ENCODE data around the gene TNPO1. TPM values are rescaled to one million over a fixed set of nuclear protein-coding genes. Genes with fewer than 3 reads are reported as not detected.
A peak's percentile ranks its signal among the peaks of the same experiment; 100 is the strongest.

The TNPO1 gene
- total and polyA plus RNA-seq, 12 donors: 5.3 to 78.0 (median 67.5) TPM

DNA sequence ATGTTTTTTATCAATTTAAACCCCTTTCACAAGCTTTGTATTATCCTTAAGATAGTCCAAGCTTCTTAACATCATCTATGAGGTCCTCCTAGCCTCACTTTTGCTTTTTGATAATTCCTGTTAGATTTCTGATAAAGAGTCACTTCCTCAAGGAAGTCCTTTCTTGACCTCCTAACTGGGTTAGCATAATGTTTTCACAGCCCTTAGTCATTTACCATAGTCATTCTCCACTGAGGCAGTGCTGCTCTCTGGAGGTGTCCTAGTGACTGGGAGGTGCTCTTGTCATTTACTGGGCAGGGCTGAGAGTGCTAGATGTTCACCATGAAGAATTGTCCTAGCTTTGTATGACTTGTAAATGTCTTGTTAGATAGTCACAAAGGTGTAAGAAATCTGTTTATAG, 26.4 kb downstream of the TNPO1 start:
- ATAC-seq: peak in 4 of 8 donors; percentile 41 to 71 (median 56)
- TF ChIP-seq, protein P1, sequence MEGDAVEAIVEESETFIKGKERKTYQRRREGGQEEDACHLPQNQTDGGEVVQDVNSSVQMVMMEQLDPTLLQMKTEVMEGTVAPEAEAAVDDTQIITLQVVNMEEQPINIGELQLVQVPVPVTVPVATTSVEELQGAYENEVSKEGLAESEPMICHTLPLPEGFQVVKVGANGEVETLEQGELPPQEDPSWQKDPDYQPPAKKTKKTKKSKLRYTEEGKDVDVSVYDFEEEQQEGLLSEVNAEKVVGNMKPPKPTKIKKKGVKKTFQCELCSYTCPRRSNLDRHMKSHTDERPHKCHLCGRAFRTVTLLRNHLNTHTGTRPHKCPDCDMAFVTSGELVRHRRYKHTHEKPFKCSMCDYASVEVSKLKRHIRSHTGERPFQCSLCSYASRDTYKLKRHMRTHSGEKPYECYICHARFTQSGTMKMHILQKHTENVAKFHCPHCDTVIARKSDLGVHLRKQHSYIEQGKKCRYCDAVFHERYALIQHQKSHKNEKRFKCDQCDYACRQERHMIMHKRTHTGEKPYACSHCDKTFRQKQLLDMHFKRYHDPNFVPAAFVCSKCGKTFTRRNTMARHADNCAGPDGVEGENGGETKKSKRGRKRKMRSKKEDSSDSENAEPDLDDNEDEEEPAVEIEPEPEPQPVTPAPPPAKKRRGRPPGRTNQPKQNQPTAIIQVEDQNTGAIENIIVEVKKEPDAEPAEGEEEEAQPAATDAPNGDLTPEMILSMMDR (IDR thresholded peaks at IDR 0.05): peak in 2 of 9 donors; percentile 10 to 16
- Histone ChIP-seq H3K27me3 (no peaks in the 10 kb centered on the region), H3K27ac (peak overlapping the region in 1 of 10 donors; percentile 32), H3K4me1 (peaks cover 0 to 80% (median 58%) of the 10 kb centered on the region in 9 donors), H3K9me3 (no peaks in the 10 kb centered on the region), H3K36me3 (no peaks in the 10 kb centered on the region), H3K4me3 (no peak overlapping the region)
- no peak for DNase-seq
- intact Hi-C loops (cut with DNase I): loop anchor here in 1 of 10 donors (10.0 kb wide), 1 partner anchor 228 kb away; no protein-coding TSS in a partner anchor

DNA sequence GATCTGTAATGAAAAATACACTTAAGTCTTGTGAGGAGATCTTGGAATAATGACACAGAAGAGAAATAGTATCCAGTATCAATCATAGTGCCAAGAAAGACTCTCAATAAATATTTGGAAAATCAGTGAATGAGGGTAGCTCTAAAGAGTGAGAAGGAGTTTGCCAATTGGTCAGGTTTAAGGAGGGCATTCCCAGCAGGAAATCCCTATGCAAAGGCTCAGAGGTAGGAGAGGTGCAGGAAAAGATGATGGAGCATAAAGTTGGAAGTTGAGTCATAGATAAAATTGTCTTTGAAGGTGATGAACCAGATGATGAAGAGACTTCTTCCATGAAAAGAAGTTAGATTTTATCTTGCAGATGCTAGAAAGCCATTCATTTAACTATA, 27.8 kb downstream of the TNPO1 start:
- Histone ChIP-seq H3K27me3 (no peaks in the 10 kb centered on the region), H3K4me3 (no peak overlapping the region), H3K27ac (no peak overlapping the region), H3K9me3 (no peaks in the 10 kb centered on the region), H3K4me1 (peaks cover 0 to 68% (median 46%) of the 10 kb centered on the region in 9 donors), H3K36me3 (no peaks in the 10 kb centered on the region)
- intact Hi-C loops (cut with DNase I): loop anchor here in 1 of 10 donors (10.0 kb wide), 1 partner anchor 229 kb away; no protein-coding TSS in a partner anchor
- no peak for ATAC-seq
- DNase-seq: no peak
- TF ChIP-seq, protein P1 (IDR thresholded peaks at IDR 0.05): no peak

DNA sequence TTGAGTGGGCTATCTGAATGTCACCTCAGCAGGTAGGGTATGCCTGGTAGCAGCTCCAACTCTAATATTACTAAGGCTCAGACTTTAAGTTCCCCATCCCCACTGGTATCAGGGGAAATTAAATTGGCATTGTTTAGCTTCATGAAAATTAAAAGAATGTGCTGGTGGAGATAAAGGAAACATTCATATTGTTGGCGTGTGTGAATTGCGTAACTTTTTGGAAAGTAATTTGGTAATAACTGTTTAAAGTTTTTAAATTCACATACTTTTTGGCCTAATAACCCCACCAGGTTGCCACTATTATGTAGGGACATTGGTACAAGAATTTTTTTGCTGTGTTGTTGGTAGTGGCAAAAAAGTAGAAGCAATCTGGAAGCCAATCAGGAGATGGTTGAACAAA, 29.4 kb downstream of the TNPO1 start:
- 72 to 81% methylated on average over 2 of the region's 2 CpGs for WGBS, 2 donors
- TF ChIP-seq, protein P1 (IDR thresholded peaks at IDR 0.05): no peak
- Histone ChIP-seq H3K4me3 (no peak overlapping the region), H3K9me3 (no peaks in the 10 kb centered on the region), H3K27ac (no peak overlapping the region), H3K36me3 (peaks cover 0 to 4% (median 0%) of the 10 kb centered on the region in 9 donors), H3K27me3 (no peaks in the 10 kb centered on the region), H3K4me1 (peaks cover 0 to 77% (median 51%) of the 10 kb centered on the region in 9 donors)
- ATAC-seq (no peak), DNase-seq (no peak)
- intact Hi-C loops (cut with DNase I): loop anchor here in 2 of 10 donors (2.0 to 10.0 kb wide), 2 partner anchors 29 to 231 kb away; partner anchors contain the start of gene TNPO1 (in 1 of the 2)

DNA sequence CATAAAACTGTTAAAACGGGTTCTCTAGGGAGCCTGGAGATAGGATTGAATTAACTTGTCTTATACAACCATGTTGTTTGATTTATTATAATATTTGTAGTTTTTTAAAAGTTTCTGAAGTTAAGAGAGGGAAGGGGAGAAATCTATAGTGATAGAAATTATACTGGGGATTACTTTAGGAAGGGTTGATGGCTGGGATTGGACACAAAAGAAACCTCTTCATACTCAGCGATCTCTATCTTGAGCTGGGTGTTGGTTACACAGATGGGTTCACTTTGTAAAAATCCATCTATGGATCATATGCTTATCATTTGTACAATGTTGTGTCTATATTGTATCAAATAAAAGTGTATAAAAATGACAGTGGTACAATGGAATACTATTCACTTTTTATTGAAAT, 30.0 kb downstream of the TNPO1 start:
- DNase-seq: no peak
- H3K4me3 ChIP-seq: no peak overlapping the region
- H3K27ac ChIP-seq: no peak overlapping the region
- WGBS, 2 donors: 92 to 95% methylated on average over 2 of the region's 2 CpGs
- intact Hi-C loops (cut with DNase I): loop anchor here in 2 of 10 donors (2.0 to 10.0 kb wide), 2 partner anchors 30 to 232 kb away; partner anchors contain the start of gene TNPO1 (in 1 of the 2)
- no peaks in the 10 kb centered on the region for H3K27me3 ChIP-seq
- H3K4me1 ChIP-seq: peaks cover 0 to 83% (median 57%) of the 10 kb centered on the region in 9 donors
- peaks cover 0 to 6% (median 0%) of the 10 kb centered on the region in 9 donors for H3K36me3 ChIP-seq
- no peaks in the 10 kb centered on the region for H3K9me3 ChIP-seq
- no peak for ATAC-seq
- TF ChIP-seq, protein P1 (IDR thresholded peaks at IDR 0.05): no peak

Measured in heart right ventricle (tissue), 16 donors.